Sigmoid colon (tissue), 4 donors: ENCODE data around the gene SNX5.

Experiments
- CTCF ChIP-seq, 4 experiments: fragments of 450-650 bp in 3 of 4; fragments of 200-600 bp in 1 of 4; IDR thresholded peaks; one replicate each; pipeline ENCODE4 v1.5.1; 2016 to 2019; ENCODE audit warnings: antibody characterized with exemption in 4 of 4, mild to moderate bottlenecking in 3 of 4, moderate library complexity in 2 of 4
- POLR2A ChIP-seq, 2 donors: fragments of 450-650 bp; IDR thresholded peaks; one replicate each; pipeline ENCODE4 v1.6.1; 2016; ENCODE audit warnings: antibody characterized with exemption in 2 of 2, mild to moderate bottlenecking in 2 of 2, moderate library complexity in 2 of 2
- POLR2AphosphoS5 ChIP-seq, 4 donors: sonication (generic); formaldehyde crosslinking; IDR thresholded peaks; one replicate each; pipeline ENCODE4 v1.6.1; 2017; ENCODE audit warnings: antibody characterized with exemption in 4 of 4

- TF ChIP-seq CTCF (IDR thresholded peaks at IDR 0.05) (no peak), POLR2AphosphoS5 (IDR thresholded peaks at IDR 0.05) (no peak), POLR2A (IDR thresholded peaks at IDR 0.05) (no peak)
Observed at GRCh38 chr20:18012901-18013300, 44.3 kb upstream of the SNX5 start.
